CD1c-positive myeloid dendritic cell (primary cell): ENCODE data around the gene EMILIN1.
A peak's percentile ranks its signal among the peaks of the same experiment; 100 is the strongest.

Source experiments
- DNase-seq: peaks from one replicate; pipeline ENCODE4 v3.0.0-alpha.2; 2016; ENCODE audit errors: extremely low spot score

Gene EMILIN1

GRCh38 chr2:27080140-27080469, 1.7 kb downstream of the EMILIN1 start:
- DNase-seq: no peak

GRCh38 chr2:27080603-27080936, 2.2 kb downstream of the EMILIN1 start:
- DNase-seq: no peak

- no peak for DNase-seq
These were observed 3.8 kb downstream of the EMILIN1 start for GRCh38 chr2:27081984-27082772.

- no peak for DNase-seq
These were observed 4.5 kb downstream of the EMILIN1 start for GRCh38 chr2:27082773-27083409.

- no peak for DNase-seq
These were observed 5.2 kb downstream of the EMILIN1 start for GRCh38 chr2:27083410-27084296.

GRCh38 chr2:27084297-27085061, 6.1 kb downstream of the EMILIN1 start:
- no peak for DNase-seq

- no peak for DNase-seq
These were observed 6.8 kb downstream of the EMILIN1 start for GRCh38 chr2:27085062-27085672.

GRCh38 chr2:27085673-27086089, 7.3 kb downstream of the EMILIN1 start:
- DNase-seq: peak; percentile 54

- peak; percentile 99 for DNase-seq
These were observed 7.8 kb downstream of the EMILIN1 start for GRCh38 chr2:27086090-27086723.

- no peak for DNase-seq
These were observed 8.5 kb downstream of the EMILIN1 start, which contains the start of gene KHK for GRCh38 chr2:27086724-27087593. KHK (plus strand) TSS chr2:27086772; CDS start chr2:27087260, 488 bp downstream.

GRCh38 chr2:27087823-27088410, 9.5 kb downstream of the EMILIN1 start:
- no peak for DNase-seq

GRCh38 chr2:27088634-27089033, 10.2 kb downstream of the EMILIN1 start:
- DNase-seq: no peak

- DNase-seq: no peak
These were observed 10.9 kb downstream of the EMILIN1 start for GRCh38 chr2:27089111-27089954.

- no peak for DNase-seq
These were observed 13.6 kb downstream of the EMILIN1 start for GRCh38 chr2:27091746-27092695.

GRCh38 chr2:27092696-27093429, 14.4 kb downstream of the EMILIN1 start:
- DNase-seq: no peak
